GM06990 (cell line): ENCODE data around the gene HIVEP3.
A peak's percentile ranks its signal among the peaks of the same experiment; 100 is the strongest.

Experiments used
- DNase-seq: peaks from one replicate; pipeline ENCODE4 v3.0.0-alpha.2; 2011; ENCODE audit not compliant: insufficient read length; ENCODE audit errors: extremely low read depth
- H3K27me3 ChIP-seq: replicated peaks from 2 replicates; pipeline ENCODE4 v1.6.0; 2011; ENCODE audit warnings: low read length; ENCODE audit not compliant: control insufficient read depth, insufficient read depth
- H3K36me3 ChIP-seq: 2 replicates; pipeline ENCODE4 v1.5.1; 2011; ENCODE audit warnings: low read length; ENCODE audit not compliant: control insufficient read depth, insufficient read depth
- H3K4me3 ChIP-seq: replicated peaks from 2 replicates; pipeline ENCODE4 v1.5.1; 2011; ENCODE audit warnings: low read depth, mild to moderate bottlenecking, control low read depth, low read length
- TF ChIP-seq, protein P1 (sequence below): IDR thresholded peaks from 2 replicates; pipeline ENCODE4 v1.5.1; 2011; ENCODE audit warnings: low read length, control low read depth, mild to moderate bottlenecking, inconsistent platforms; ENCODE audit not compliant: insufficient read depth, poor library complexity, severe bottlenecking

The HIVEP3 gene

DNA sequence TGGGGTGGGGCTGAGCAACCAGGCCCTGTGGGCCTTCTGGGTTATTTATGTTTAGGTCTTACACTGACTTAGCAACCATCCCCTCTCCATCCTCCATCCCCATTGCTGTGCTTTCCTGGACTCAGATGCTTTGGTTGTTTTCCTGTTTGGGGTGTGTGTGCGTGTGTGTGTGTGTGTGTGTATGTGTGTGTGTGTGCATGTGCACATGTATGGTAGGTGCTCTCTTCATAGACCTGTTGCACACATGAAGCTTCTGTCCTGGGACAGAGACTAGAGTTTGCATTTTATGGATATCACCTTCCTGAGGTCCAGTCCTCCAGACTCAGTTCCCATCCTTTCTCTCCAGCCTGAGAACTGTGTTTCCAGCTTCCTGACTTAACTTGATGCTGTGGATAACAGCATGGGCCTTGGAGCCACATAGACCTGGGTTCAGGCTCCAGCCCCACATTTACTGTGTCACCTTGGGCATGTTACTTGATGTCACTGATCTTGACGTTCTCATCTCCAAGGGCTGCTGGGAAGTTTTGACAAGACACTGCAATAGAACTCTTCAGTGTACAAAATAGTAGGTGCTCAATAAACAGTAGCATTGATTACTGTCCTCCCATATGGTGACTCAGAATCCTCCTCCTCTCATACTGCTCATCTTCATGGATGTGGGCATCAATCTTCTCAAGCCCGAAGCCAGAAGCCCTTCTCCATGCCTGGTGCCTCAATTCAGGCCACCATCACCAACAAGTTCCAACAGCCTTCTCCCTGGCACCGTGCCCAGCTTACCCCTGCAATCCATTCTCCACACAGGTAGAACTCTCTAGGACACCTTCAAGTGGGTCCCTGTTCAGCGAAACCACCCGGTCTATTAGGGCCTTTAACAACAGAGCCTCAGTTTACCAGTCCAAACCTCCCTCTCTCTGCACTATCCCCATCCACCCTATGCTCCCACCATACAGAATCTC lies 252.5 kb downstream of the HIVEP3 start:
- DNase-seq: no peak
- Histone ChIP-seq H3K27me3 (no peaks in the 10 kb centered on the region), H3K36me3 (no peaks in the 10 kb centered on the region), H3K4me3 (no peak overlapping the region)
- TF ChIP-seq, protein P1, sequence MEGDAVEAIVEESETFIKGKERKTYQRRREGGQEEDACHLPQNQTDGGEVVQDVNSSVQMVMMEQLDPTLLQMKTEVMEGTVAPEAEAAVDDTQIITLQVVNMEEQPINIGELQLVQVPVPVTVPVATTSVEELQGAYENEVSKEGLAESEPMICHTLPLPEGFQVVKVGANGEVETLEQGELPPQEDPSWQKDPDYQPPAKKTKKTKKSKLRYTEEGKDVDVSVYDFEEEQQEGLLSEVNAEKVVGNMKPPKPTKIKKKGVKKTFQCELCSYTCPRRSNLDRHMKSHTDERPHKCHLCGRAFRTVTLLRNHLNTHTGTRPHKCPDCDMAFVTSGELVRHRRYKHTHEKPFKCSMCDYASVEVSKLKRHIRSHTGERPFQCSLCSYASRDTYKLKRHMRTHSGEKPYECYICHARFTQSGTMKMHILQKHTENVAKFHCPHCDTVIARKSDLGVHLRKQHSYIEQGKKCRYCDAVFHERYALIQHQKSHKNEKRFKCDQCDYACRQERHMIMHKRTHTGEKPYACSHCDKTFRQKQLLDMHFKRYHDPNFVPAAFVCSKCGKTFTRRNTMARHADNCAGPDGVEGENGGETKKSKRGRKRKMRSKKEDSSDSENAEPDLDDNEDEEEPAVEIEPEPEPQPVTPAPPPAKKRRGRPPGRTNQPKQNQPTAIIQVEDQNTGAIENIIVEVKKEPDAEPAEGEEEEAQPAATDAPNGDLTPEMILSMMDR: no peak

DNA sequence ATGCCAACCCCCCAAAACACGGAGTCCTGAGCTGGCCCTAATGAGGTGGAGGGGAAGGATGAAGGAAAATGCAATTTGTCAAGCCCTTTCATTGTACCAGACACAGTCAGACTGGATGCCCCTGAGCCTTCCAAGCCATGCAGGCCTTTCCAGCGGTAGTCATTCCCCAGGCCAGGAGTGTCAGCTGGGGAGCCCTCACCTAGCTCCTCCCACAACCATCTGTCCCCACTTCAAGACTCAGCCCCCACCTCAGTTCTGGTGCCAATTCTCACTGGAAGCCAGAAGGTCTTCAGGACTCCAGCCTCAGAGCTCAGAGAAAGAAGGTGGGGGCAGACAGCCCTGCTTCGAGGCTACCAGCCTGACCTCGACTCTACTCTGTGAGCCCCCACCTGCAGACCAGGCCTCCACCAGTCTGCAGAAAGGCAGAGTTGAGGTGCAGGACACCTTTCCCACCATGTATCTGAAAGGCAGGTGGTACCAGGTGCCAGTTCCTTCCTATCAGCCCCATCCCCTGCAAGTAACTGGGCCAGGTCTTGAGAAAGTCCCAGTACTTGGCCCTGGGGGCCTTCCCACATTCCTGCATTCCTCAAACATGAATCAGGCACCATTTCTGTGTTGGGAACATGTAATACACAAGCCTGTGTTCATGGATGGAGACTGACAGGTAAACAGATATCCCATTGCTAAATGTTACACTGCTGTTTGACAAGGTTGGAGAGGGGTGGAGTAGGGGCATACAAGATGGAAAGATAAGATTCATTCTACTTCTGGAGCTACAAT lies 253.7 kb downstream of the HIVEP3 start:
- H3K36me3 ChIP-seq: no peaks in the 10 kb centered on the region
- no peak overlapping the region for H3K4me3 ChIP-seq
- DNase-seq: no peak
- no peaks in the 10 kb centered on the region for H3K27me3 ChIP-seq
- TF ChIP-seq, protein P1: no peak

DNA sequence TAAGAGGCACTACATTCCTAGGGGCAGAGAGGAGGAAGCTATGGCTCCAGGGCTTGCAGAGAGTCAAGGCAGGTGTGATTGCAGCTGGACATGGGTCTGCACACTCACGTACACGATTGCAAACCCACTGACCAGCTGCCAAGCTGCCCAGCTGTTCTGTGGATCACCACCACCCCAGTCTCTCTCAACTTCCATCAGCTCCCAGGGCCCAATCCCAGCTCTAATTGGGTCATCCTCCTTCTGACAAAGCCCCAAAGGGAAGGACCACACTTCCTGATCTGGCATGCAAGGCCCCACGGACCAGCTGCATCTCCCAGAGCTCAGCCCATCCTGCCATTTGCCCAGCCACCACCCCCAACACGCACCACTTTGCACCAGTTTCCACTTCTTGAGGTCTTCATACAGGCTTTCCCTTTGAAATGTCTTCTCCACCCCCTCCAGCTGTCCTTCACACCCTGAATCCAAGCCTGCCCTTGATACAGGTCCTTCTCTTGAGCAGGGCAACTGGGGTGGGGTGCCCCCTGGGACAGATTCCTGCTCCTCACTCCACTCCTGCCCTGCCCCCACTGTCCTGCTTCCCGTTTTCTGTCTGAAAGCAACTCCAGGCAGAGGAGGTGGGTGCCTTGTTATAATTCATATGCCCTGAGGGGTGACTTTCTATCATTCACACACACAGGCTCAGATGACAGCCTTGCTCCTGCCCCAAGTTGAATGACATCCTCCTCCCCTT lies 254.9 kb downstream of the HIVEP3 start:
- Histone ChIP-seq H3K36me3 (no peaks in the 10 kb centered on the region; the same call in 1 of the 2 replicates), H3K27me3 (no peaks in the 10 kb centered on the region), H3K4me3 (no peak overlapping the region)
- no peak for DNase-seq
- TF ChIP-seq, protein P1: no peak

DNA sequence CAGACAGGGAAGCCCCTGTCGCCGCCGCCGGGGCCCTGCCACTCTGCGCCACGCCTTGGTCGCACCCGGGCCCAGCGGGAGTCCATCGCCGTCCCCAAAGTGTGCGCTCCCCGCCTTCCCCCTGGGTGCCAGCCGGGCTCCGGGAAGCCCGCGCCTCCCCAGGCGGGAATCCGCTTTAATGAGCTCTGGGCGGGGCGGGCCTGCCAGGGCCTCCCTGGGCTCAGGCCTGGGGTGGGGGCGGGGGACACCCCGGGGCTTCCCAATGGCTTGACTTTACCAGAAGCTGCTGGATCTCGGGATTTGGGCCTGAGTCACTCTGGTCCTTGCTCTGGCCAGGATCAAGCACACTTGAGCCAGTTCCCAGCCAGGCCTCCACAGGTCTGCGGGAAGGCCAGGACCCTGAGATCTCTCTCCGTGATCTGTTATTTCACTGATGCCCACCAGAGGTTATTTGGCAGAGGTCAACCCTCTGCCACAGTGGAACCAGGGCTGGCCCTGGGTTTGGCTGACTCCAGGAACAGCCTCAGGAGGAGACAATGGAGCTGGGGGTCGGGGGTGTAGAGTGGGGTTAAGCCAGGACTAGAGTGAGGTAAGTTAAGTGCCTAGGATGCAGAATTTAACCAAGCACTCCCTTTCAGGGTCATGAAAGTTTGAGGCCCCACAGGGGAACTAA lies 255.8 kb downstream of the HIVEP3 start:
- TF ChIP-seq, protein P1: peak; percentile 4
- no peaks in the 10 kb centered on the region for H3K27me3 ChIP-seq
- H3K4me3 ChIP-seq: peak overlapping the region; percentile 54
- DNase-seq: no peak
- H3K36me3 ChIP-seq: no peaks in the 10 kb centered on the region; the same call in 1 of the 2 replicates
